ENCODE measurements around the gene ADM.

Gene ADM

DNA sequence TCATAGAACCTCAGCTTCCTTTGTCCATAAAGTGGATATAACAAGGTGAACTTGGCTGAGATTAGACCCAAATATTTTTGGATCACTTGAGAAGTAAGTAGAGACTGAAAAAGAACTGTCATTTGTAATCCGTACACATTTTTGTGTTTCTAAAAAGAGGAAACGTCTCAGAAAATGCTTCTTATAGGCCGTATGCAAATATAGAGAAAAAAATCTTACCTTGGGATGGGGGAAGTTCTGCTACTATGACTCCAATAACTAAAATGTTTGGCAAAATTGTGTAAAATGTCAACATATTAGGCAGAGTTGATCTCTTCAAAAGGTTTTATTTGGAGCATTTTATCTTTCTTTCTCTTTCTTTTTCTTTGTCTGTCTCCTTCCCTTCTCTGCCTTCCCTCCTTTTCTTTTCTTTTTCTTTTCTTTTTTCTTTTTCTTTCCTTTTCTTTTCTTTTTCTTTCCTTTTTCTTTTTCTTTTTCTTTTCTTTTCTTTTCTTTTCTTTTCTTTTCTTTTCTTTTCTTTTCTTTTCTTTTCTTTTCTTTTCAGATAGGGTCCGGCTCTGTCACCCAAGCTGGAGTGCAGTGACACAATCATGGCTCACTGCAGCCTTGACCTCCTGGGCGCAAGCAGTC is 48.2 kb downstream of the ADM start:
- H3K4me1 Mint-ChIP-seq: no peaks in the 10 kb centered on the region
- DNase-seq: no peak
- no peak overlapping the region for H3K4me3 Mint-ChIP-seq
- no peak overlapping the region for H3K27ac Mint-ChIP-seq
- H3K27me3 Mint-ChIP-seq: peaks cover 23% of the 10 kb centered on the region
- no peak for ATAC-seq
- no peaks in the 10 kb centered on the region for H3K36me3 Mint-ChIP-seq (ENCODE audit: low read depth)
- no peaks in the 10 kb centered on the region for H3K9me3 Mint-ChIP-seq

GRCh38 chr11:10354389-10354788 is 49.5 kb downstream of the ADM start:
- H3K9me3 Mint-ChIP-seq: no peaks in the 10 kb centered on the region
- no peaks in the 10 kb centered on the region for H3K36me3 Mint-ChIP-seq (ENCODE audit: low read depth)
- no peak for DNase-seq
- H3K4me1 Mint-ChIP-seq: no peaks in the 10 kb centered on the region
- H3K4me3 Mint-ChIP-seq: no peak overlapping the region
- no peak for ATAC-seq
- no peak overlapping the region for H3K27ac Mint-ChIP-seq
- peaks cover 21% of the 10 kb centered on the region for H3K27me3 Mint-ChIP-seq

GRCh38 chr11:10355257-10355661 is 50.4 kb downstream of the ADM start:
- Mint-ChIP-seq H3K27me3 (peaks cover 25% of the 10 kb centered on the region), H3K4me3 (no peak overlapping the region), H3K36me3 (ENCODE audit: low read depth) (no peaks in the 10 kb centered on the region), H3K9me3 (no peaks in the 10 kb centered on the region), H3K4me1 (no peaks in the 10 kb centered on the region), H3K27ac (no peak overlapping the region)
- no peak for ATAC-seq
- DNase-seq: no peak

DNA sequence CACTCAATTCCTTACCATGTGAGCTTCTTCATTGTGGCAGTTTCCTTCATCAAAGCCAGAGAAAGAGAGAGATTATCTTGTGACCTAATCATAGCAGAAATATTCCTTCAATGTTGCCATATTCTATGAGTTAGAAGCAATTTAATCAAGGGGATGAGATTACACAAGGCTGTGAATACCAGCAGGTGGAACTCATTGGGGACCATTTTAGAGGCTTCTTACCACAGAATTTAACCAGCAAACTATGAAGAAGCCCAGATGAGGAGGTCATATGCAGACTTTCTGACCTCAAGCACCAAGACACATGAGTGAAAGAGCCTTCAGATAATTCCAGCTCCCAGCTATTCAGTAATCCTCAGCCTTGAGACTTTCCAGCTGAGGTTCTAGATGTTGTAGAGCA is 51.3 kb downstream of the ADM start:
- Mint-ChIP-seq H3K9me3 (no peaks in the 10 kb centered on the region), H3K27me3 (peaks cover 28% of the 10 kb centered on the region), H3K4me1 (no peaks in the 10 kb centered on the region), H3K4me3 (no peak overlapping the region), H3K27ac (no peak overlapping the region), H3K36me3 (ENCODE audit: low read depth) (no peaks in the 10 kb centered on the region)
- DNase-seq (no peak), ATAC-seq (no peak)

All from activated naive CD8-positive, alpha-beta T cell treated with anti-CD3 and anti-CD28 coated beads, Interleukin-2, amount 50 U/mL, for 24 hours (primary cell).